WTC11 (cell line): ENCODE results near the gene FMN2. TPM values are rescaled to one million over a fixed set of nuclear protein-coding genes. Genes with fewer than 3 reads are reported as not detected.

Experiments used
- ATAC-seq: fragments of 200-7000 bp; cut with Tn5 transposase; 2 replicates; pipeline ENCODE4 v1.10.0; 2021; ENCODE audit warnings: mild to moderate bottlenecking, moderate library complexity
- CTCF ChIA-PET: fragments of 300-600 bp; sonication (Branson Sonifier 250); formaldehyde crosslinking; loops from one replicate; lab custom pipeline; 2021; ENCODE audit warnings: antibody characterized with exemption; lab: Charles Lee
- POLR2A ChIA-PET: fragments of 350-600 bp; sonication (Branson Sonifier 250); formaldehyde crosslinking; loops from one replicate; lab custom pipeline; 2021; ENCODE audit warnings: antibody characterized with exemption; lab: Charles Lee
- DNase-seq: peaks from one replicate; pipeline ENCODE4 v3.0.0; 2021; ENCODE audit warnings: low spot score
- H3K27ac Mint-ChIP-seq: 2 replicates; pipeline ENCODE4 v1.8.0; 2021; ENCODE audit warnings: mixed read lengths
- H3K27me3 Mint-ChIP-seq: 2 replicates; pipeline ENCODE4 v1.8.0; 2021; ENCODE audit warnings: low read depth, mild to moderate bottlenecking, moderate library complexity, mixed read lengths
- H3K36me3 Mint-ChIP-seq: 2 replicates; pipeline ENCODE4 v1.8.0; 2021; ENCODE audit warnings: mixed read lengths
- H3K4me1 Mint-ChIP-seq: 2 replicates; pipeline ENCODE4 v1.8.0; 2022; ENCODE audit warnings: mixed read lengths
- H3K4me3 Mint-ChIP-seq: 2 replicates; pipeline ENCODE4 v1.8.0; 2021; ENCODE audit warnings: mild to moderate bottlenecking, moderate library complexity, mixed read lengths
- H3K9me3 Mint-ChIP-seq: 2 replicates; pipeline ENCODE4 v1.8.0; 2021; ENCODE audit warnings: mixed read lengths
- CREM ChIP-seq: sonication (generic); formaldehyde crosslinking; IDR thresholded peaks from 2 replicates; pipeline ENCODE4 v1.8.1; 2022; ENCODE audit warnings: mild to moderate bottlenecking, missing genetic modification reagents, moderate library complexity
- ESRRA ChIP-seq: sonication (generic); formaldehyde crosslinking; IDR thresholded peaks from 2 replicates; pipeline ENCODE4 v1.8.1; 2022; ENCODE audit warnings: mild to moderate bottlenecking, missing genetic modification reagents, borderline replicate concordance
- ETV6 ChIP-seq: sonication (generic); formaldehyde crosslinking; IDR thresholded peaks from 2 replicates; pipeline ENCODE4 v1.8.1; 2022; ENCODE audit warnings: mild to moderate bottlenecking, missing genetic modification reagents
- JAZF1 ChIP-seq: fragments of 250-450 bp; sonication (Bioruptor Pico); IDR thresholded peaks from 2 replicates; pipeline ENCODE4 v1.9.0; 2021; ENCODE audit warnings: moderate library complexity, mild to moderate bottlenecking, inconsistent platforms
- MYBL2 ChIP-seq: sonication (generic); formaldehyde crosslinking; IDR thresholded peaks from 2 replicates; pipeline ENCODE4 v1.8.1; 2023; ENCODE audit warnings: mild to moderate bottlenecking, moderate library complexity, missing genetic modification reagents
- NR3C1 ChIP-seq: sonication (generic); formaldehyde crosslinking; conservative IDR thresholded peaks from 2 replicates; pipeline ENCODE4 v1.8.1; 2023; ENCODE audit warnings: low read depth, mild to moderate bottlenecking, missing genetic modification reagents
- RORB ChIP-seq: fragments of 250-450 bp; sonication (Bioruptor Pico); IDR thresholded peaks from 2 replicates; pipeline ENCODE4 v1.9.0; 2021; ENCODE audit warnings: mild to moderate bottlenecking
- ZNF396 ChIP-seq: fragments of 250-450 bp; sonication (Bioruptor Pico); IDR thresholded peaks from 2 replicates; pipeline ENCODE4 v1.8.0; 2021; ENCODE audit warnings: mild to moderate bottlenecking, moderate library complexity, borderline replicate concordance
- ZNF423 ChIP-seq: fragments of 250-450 bp; sonication (Bioruptor Pico); IDR thresholded peaks from 2 replicates; pipeline ENCODE4 v2.1.2; 2022; ENCODE audit warnings: mild to moderate bottlenecking, moderate library complexity
- total RNA-seq: library from RNA; stranded (reverse); gene quantifications from 3 replicates; pipeline ENCODE4 v1.2.3, GENCODE V29; 2021
- TF ChIP-seq, protein P1 (sequence below): sonication (generic); formaldehyde crosslinking; IDR thresholded peaks from 2 replicates; pipeline ENCODE4 v1.8.1; 2023; ENCODE audit warnings: mild to moderate bottlenecking, missing genetic modification reagents
- TF ChIP-seq, protein P2 (sequence below): fragments of 250-450 bp; sonication (Bioruptor Pico); IDR thresholded peaks from 2 replicates; pipeline ENCODE4 v1.9.0; 2021; ENCODE audit warnings: mild to moderate bottlenecking
- TF ChIP-seq, protein P3 (sequence below): fragments of 250-450 bp; sonication (Bioruptor Pico); IDR thresholded peaks from 2 replicates; pipeline ENCODE4 v1.9.0; 2021; ENCODE audit warnings: moderate library complexity, mild to moderate bottlenecking, inconsistent platforms, borderline replicate concordance
- TF ChIP-seq, protein P4 (sequence below): sonication (generic); formaldehyde crosslinking; IDR thresholded peaks from 2 replicates; pipeline ENCODE4 v1.8.0; 2023; ENCODE audit warnings: missing genetic modification reagents
- TF ChIP-seq, protein P5 (sequence below): fragments of 250-450 bp; sonication (Bioruptor Pico); IDR thresholded peaks from 2 replicates; pipeline ENCODE4 v1.8.0; 2021; ENCODE audit warnings: mild to moderate bottlenecking
- TF ChIP-seq, protein P6 (sequence below): sonication (generic); formaldehyde crosslinking; conservative IDR thresholded peaks from 2 replicates; pipeline ENCODE4 v1.8.1; 2023; ENCODE audit warnings: mild to moderate bottlenecking, low read depth, missing genetic modification reagents, moderate library complexity
- TF ChIP-seq, protein P7 (sequence below): sonication (generic); formaldehyde crosslinking; IDR thresholded peaks from 2 replicates; pipeline ENCODE4 v1.8.1; 2022; ENCODE audit warnings: low read depth, mild to moderate bottlenecking, moderate library complexity, missing genetic modification reagents, borderline replicate concordance
- TF ChIP-seq, protein P8 (sequence below): sonication (generic); formaldehyde crosslinking; IDR thresholded peaks from 2 replicates; pipeline ENCODE4 v1.8.1; 2022; ENCODE audit warnings: mild to moderate bottlenecking, missing genetic modification reagents, moderate library complexity, borderline replicate concordance

Gene FMN2
- total RNA-seq, 1 experiment from 2014 or later, result 1.8 TPM

DNA sequence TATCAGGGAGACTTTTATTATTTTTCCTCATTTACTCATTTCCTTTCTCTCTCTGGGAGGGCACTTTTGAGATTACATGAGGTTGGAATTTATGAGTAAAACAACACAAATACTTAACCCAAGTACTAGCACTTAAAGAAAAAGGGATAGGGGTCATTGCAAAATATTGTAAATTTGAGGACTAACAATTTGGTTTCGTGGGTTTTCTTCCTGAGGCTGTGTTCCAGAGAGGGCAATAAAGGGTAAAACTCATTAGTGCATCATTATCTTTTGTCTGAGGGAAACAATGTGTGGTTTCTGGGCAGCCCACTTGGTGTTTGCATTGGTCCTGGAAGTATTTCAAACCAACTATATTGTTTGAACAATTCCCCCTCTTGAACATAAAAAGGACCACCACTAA is 423.8 kb downstream of the FMN2 start (continued):
- TF ChIP-seq, protein P1, sequence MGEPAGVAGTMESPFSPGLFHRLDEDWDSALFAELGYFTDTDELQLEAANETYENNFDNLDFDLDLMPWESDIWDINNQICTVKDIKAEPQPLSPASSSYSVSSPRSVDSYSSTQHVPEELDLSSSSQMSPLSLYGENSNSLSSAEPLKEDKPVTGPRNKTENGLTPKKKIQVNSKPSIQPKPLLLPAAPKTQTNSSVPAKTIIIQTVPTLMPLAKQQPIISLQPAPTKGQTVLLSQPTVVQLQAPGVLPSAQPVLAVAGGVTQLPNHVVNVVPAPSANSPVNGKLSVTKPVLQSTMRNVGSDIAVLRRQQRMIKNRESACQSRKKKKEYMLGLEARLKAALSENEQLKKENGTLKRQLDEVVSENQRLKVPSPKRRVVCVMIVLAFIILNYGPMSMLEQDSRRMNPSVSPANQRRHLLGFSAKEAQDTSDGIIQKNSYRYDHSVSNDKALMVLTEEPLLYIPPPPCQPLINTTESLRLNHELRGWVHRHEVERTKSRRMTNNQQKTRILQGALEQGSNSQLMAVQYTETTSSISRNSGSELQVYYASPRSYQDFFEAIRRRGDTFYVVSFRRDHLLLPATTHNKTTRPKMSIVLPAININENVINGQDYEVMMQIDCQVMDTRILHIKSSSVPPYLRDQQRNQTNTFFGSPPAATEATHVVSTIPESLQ (CRISPR knock-in tag), result no peak

DNA sequence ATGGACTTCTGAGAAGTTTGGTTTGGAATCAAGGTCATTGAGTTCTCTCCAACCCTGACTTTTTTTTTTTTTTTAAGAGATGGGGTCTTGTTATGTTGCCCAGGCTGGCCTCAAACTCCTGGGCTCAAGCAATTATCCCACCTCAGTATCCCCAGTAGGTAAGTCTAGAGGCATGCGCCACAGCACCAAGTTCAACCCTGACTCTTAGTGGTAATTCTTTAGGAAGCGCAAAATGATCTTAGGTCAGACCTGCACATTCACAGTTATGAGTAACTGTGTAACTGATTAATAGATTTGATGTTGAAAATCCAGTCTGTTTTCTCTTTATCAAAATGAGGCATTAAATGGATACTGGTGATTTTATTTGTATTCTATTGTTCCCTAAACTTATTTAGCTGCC is 424.4 kb downstream of the FMN2 start:
- ChIA-PET POLR2A (no interaction called here), CTCF (no interaction called here)
- ATAC-seq, result no peak
- H3K27ac Mint-ChIP-seq, result no peak overlapping the region
- H3K4me3 Mint-ChIP-seq, result no peak overlapping the region
- H3K27me3 Mint-ChIP-seq, result no peaks in the 10 kb centered on the region
- H3K36me3 Mint-ChIP-seq, result no peaks in the 10 kb centered on the region
- H3K9me3 Mint-ChIP-seq, result no peaks in the 10 kb centered on the region
- H3K4me1 Mint-ChIP-seq, result peaks cover 2% of the 10 kb centered on the region; the same call in 1 of the 2 replicates
- no peak for DNase-seq
- TF ChIP-seq MYBL2 (CRISPR knock-in tag) (no peak), CREM (CRISPR knock-in tag) (no peak), ZNF396 (no peak), RORB (CRISPR knock-in tag) (no peak), JAZF1 (CRISPR knock-in tag) (no peak), NR3C1 (CRISPR knock-in tag) (no peak), ZNF423 (CRISPR knock-in tag) (no peak), ESRRA (CRISPR knock-in tag) (no peak), ETV6 (no peak)
- TF ChIP-seq, protein P2, sequence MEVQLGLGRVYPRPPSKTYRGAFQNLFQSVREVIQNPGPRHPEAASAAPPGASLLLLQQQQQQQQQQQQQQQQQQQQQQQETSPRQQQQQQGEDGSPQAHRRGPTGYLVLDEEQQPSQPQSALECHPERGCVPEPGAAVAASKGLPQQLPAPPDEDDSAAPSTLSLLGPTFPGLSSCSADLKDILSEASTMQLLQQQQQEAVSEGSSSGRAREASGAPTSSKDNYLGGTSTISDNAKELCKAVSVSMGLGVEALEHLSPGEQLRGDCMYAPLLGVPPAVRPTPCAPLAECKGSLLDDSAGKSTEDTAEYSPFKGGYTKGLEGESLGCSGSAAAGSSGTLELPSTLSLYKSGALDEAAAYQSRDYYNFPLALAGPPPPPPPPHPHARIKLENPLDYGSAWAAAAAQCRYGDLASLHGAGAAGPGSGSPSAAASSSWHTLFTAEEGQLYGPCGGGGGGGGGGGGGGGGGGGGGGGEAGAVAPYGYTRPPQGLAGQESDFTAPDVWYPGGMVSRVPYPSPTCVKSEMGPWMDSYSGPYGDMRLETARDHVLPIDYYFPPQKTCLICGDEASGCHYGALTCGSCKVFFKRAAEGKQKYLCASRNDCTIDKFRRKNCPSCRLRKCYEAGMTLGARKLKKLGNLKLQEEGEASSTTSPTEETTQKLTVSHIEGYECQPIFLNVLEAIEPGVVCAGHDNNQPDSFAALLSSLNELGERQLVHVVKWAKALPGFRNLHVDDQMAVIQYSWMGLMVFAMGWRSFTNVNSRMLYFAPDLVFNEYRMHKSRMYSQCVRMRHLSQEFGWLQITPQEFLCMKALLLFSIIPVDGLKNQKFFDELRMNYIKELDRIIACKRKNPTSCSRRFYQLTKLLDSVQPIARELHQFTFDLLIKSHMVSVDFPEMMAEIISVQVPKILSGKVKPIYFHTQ (CRISPR knock-in tag), result no peak
- TF ChIP-seq, protein P3, sequence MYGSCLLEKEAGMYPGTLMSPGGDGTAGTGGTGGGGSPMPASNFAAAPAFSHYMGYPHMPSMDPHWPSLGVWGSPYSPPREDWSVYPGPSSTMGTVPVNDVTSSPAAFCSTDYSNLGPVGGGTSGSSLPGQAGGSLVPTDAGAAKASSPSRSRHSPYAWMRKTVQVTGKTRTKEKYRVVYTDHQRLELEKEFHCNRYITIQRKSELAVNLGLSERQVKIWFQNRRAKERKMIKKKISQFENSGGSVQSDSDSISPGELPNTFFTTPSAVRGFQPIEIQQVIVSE, result no peak
- TF ChIP-seq, protein P4, sequence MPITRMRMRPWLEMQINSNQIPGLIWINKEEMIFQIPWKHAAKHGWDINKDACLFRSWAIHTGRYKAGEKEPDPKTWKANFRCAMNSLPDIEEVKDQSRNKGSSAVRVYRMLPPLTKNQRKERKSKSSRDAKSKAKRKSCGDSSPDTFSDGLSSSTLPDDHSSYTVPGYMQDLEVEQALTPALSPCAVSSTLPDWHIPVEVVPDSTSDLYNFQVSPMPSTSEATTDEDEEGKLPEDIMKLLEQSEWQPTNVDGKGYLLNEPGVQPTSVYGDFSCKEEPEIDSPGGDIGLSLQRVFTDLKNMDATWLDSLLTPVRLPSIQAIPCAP (CRISPR knock-in tag), result no peak
- TF ChIP-seq, protein P5, sequence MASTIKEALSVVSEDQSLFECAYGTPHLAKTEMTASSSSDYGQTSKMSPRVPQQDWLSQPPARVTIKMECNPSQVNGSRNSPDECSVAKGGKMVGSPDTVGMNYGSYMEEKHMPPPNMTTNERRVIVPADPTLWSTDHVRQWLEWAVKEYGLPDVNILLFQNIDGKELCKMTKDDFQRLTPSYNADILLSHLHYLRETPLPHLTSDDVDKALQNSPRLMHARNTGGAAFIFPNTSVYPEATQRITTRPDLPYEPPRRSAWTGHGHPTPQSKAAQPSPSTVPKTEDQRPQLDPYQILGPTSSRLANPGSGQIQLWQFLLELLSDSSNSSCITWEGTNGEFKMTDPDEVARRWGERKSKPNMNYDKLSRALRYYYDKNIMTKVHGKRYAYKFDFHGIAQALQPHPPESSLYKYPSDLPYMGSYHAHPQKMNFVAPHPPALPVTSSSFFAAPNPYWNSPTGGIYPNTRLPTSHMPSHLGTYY (CRISPR knock-in tag), result no peak
- TF ChIP-seq, protein P6, sequence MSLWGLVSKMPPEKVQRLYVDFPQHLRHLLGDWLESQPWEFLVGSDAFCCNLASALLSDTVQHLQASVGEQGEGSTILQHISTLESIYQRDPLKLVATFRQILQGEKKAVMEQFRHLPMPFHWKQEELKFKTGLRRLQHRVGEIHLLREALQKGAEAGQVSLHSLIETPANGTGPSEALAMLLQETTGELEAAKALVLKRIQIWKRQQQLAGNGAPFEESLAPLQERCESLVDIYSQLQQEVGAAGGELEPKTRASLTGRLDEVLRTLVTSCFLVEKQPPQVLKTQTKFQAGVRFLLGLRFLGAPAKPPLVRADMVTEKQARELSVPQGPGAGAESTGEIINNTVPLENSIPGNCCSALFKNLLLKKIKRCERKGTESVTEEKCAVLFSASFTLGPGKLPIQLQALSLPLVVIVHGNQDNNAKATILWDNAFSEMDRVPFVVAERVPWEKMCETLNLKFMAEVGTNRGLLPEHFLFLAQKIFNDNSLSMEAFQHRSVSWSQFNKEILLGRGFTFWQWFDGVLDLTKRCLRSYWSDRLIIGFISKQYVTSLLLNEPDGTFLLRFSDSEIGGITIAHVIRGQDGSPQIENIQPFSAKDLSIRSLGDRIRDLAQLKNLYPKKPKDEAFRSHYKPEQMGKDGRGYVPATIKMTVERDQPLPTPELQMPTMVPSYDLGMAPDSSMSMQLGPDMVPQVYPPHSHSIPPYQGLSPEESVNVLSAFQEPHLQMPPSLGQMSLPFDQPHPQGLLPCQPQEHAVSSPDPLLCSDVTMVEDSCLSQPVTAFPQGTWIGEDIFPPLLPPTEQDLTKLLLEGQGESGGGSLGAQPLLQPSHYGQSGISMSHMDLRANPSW, result no peak
- TF ChIP-seq, protein P7, sequence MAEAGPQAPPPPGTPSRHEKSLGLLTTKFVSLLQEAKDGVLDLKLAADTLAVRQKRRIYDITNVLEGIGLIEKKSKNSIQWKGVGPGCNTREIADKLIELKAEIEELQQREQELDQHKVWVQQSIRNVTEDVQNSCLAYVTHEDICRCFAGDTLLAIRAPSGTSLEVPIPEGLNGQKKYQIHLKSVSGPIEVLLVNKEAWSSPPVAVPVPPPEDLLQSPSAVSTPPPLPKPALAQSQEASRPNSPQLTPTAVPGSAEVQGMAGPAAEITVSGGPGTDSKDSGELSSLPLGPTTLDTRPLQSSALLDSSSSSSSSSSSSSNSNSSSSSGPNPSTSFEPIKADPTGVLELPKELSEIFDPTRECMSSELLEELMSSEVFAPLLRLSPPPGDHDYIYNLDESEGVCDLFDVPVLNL, result no peak
- TF ChIP-seq, protein P8, sequence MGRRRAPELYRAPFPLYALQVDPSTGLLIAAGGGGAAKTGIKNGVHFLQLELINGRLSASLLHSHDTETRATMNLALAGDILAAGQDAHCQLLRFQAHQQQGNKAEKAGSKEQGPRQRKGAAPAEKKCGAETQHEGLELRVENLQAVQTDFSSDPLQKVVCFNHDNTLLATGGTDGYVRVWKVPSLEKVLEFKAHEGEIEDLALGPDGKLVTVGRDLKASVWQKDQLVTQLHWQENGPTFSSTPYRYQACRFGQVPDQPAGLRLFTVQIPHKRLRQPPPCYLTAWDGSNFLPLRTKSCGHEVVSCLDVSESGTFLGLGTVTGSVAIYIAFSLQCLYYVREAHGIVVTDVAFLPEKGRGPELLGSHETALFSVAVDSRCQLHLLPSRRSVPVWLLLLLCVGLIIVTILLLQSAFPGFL (CRISPR knock-in tag), result no peak
